Measurements from ENCODE around the gene CDH16. TPM values are rescaled to one million over a fixed set of nuclear protein-coding genes. Genes with fewer than 3 reads are reported as not detected.

CDH16 gene
- total RNA-seq, 2 donors from 2014 or later = not detected

DNA sequence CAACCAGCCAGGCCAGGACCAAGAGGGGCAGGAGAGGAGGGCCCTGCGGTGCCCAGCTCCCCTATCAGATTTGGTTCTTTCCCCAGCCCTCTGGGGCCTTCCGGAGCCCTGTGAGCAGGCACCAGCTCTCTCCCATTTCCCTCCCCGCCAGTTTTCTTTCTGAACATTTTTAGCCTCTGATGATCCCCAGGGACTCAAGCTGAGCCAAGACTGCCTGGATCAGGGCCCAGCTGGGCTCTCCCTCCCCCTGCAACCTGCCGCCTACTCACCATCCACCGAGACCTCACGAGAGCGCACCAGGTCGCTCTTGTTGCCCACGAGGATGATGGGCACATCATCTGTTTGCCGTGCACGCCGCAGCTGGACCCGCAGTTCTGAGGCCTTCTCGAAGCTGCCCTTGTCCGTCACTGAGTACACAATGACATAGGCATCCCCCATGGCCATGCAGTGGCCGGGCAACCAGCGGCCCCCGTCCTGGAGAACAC, 4.6 kb upstream of the CDH16 start:
- TF ChIP-seq, protein P1, sequence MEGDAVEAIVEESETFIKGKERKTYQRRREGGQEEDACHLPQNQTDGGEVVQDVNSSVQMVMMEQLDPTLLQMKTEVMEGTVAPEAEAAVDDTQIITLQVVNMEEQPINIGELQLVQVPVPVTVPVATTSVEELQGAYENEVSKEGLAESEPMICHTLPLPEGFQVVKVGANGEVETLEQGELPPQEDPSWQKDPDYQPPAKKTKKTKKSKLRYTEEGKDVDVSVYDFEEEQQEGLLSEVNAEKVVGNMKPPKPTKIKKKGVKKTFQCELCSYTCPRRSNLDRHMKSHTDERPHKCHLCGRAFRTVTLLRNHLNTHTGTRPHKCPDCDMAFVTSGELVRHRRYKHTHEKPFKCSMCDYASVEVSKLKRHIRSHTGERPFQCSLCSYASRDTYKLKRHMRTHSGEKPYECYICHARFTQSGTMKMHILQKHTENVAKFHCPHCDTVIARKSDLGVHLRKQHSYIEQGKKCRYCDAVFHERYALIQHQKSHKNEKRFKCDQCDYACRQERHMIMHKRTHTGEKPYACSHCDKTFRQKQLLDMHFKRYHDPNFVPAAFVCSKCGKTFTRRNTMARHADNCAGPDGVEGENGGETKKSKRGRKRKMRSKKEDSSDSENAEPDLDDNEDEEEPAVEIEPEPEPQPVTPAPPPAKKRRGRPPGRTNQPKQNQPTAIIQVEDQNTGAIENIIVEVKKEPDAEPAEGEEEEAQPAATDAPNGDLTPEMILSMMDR (conservative IDR thresholded peaks at IDR 0.05) = no peak
- Histone ChIP-seq H3K4me3 (ENCODE audit: low read length) (no peak overlapping the region), H3K27ac (ENCODE audit: low read depth, low read length) (no peak overlapping the region), H3K27me3 (ENCODE audit: control insufficient read depth, insufficient read depth, low read length, poor library complexity, severe bottlenecking) (peaks cover 67% of the 10 kb centered on the region), H3K9me3 (ENCODE audit: control insufficient read depth, low read length) (no peaks in the 10 kb centered on the region), H3K9ac (ENCODE audit: extremely low read depth, low read length, poor library complexity, severe bottlenecking) (no peak overlapping the region), H3K4me1 (ENCODE audit: control insufficient read depth, insufficient read depth, low read length) (no peaks in the 10 kb centered on the region), H3K36me3 (ENCODE audit: control insufficient read depth, insufficient read depth, low read length) (no peaks in the 10 kb centered on the region)
- Mint-ChIP-seq H3K27ac (no peak overlapping the region), H3K4me1 (no peaks in the 10 kb centered on the region), H3K4me3 (no peak overlapping the region), H3K36me3 (ENCODE audit: low read depth) (no peaks in the 10 kb centered on the region), H3K9me3 (no peaks in the 10 kb centered on the region), H3K27me3 (ENCODE audit: insufficient read depth) (peaks cover 77% of the 10 kb centered on the region)
- DNase-seq = no peak
- WGBS, 2 experiments (ENCODE audit: insufficient coverage in 1 of 2, insufficient read length in 1 of 2) = 87 to 91% methylated on average over 10 to 18 of the region's 18 CpGs

DNA sequence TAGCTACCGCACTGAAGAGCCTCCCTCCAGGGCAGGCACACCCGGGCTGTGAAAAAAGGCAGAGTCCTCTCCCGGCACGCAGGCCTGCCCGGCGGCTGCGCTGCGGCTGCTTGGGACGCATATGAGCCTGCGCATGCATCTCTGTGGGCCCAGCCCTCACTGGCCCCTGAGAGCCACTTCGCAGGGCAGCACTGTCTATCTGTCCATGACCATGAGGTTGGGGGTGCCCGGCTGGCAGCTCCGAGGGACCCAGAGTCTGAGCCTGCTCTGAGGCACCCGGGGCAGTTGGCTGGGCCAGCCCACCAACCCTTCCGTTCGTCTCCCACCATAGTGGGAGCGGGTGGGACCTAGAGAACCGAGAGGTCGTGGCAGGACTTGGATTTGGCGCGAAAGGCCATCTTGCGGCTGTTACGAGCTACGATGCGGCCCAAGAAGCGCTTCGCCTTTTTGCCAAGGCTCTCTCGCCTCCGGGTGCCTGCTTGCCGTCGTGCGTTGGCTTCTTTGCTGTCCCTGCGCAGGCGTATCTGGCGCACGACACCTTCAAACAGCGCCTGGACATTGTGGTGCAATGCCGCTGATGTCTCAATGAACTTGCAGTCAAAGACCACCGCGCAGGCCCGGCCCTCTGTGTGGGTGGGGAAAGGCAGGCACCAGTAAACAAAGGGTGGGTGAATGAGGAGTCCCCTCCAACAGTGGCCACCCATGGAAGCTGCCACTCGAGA, 3.2 kb upstream of the CDH16 start:
- no peaks in the 10 kb centered on the region for H3K4me1 Mint-ChIP-seq
- no peak overlapping the region for H3K4me3 Mint-ChIP-seq
- Histone ChIP-seq H3K9me3 (ENCODE audit: control insufficient read depth, low read length) (no peaks in the 10 kb centered on the region), H3K36me3 (ENCODE audit: control insufficient read depth, insufficient read depth, low read length) (no peaks in the 10 kb centered on the region), H3K4me3 (ENCODE audit: low read length) (no peak overlapping the region), H3K9ac (ENCODE audit: extremely low read depth, low read length, poor library complexity, severe bottlenecking) (no peak overlapping the region), H3K27me3 (ENCODE audit: control insufficient read depth, insufficient read depth, low read length, poor library complexity, severe bottlenecking) (peaks cover 59% of the 10 kb centered on the region), H3K27ac (ENCODE audit: low read depth, low read length) (no peak overlapping the region), H3K4me1 (ENCODE audit: control insufficient read depth, insufficient read depth, low read length) (no peaks in the 10 kb centered on the region)
- no peak for DNase-seq
- H3K27me3 Mint-ChIP-seq (ENCODE audit: insufficient read depth) = peaks cover 65% of the 10 kb centered on the region
- WGBS, 2 experiments (ENCODE audit: insufficient coverage in 1 of 2, insufficient read length in 1 of 2) = 92 to 95% methylated on average over 35 to 42 of the region's 42 CpGs
- TF ChIP-seq, protein P1 (conservative IDR thresholded peaks at IDR 0.05) = no peak
- H3K27ac Mint-ChIP-seq = no peak overlapping the region
- H3K36me3 Mint-ChIP-seq (ENCODE audit: low read depth) = no peaks in the 10 kb centered on the region
- no peaks in the 10 kb centered on the region for H3K9me3 Mint-ChIP-seq

DNA sequence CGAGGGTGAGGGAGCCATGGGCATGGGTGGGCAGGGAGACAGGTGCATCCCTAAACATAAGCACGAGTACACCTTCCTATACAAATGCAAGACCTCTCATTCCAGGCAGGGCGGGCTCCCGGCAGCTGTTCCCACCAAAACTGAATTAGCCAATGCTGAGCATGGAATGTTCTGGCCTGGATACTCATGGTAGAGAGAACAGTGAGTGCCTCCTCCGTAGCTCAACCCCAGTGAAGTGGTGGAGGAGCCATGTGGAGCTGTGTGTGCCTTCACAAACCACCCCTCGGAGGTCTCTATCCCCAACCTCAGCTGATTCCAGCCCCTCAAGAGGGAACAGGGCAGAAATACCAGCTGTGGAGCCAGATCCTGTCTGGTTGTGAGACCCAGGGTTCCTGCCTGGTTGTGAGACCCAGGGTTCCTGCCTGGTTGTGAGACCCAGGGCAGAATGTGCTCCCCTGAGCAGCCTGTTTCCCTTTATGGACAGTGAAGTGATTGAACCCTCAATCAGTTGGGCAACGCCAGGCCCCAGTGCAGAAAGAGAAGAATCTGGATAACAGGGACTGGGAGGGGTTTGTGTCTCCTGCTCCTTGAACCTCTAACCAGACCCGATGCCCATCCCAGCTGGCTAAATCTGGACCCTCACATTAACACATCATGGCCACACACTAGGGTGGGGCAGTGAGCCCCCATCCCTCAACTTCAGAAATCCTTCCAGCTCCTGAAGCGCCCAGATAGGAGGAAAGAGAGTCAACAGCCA, 2.4 kb upstream of the CDH16 start:
- no peak overlapping the region for H3K27ac Mint-ChIP-seq
- H3K4me1 ChIP-seq (ENCODE audit: control insufficient read depth, insufficient read depth, low read length) = no peaks in the 10 kb centered on the region
- H3K36me3 Mint-ChIP-seq (ENCODE audit: low read depth) = no peaks in the 10 kb centered on the region
- H3K9me3 ChIP-seq (ENCODE audit: control insufficient read depth, low read length) = no peaks in the 10 kb centered on the region
- peaks cover 52% of the 10 kb centered on the region for H3K27me3 ChIP-seq (ENCODE audit: control insufficient read depth, insufficient read depth, low read length, poor library complexity, severe bottlenecking)
- no peaks in the 10 kb centered on the region for H3K9me3 Mint-ChIP-seq
- no peaks in the 10 kb centered on the region for H3K4me1 Mint-ChIP-seq
- H3K9ac ChIP-seq (ENCODE audit: extremely low read depth, low read length, poor library complexity, severe bottlenecking) = no peak overlapping the region
- WGBS, 2 experiments (ENCODE audit: insufficient coverage in 1 of 2, insufficient read length in 1 of 2) = 85% methylated on average over 9 of the region's 9 CpGs; no CpG with 5 or more reads in 1 of the 2 experiments
- H3K4me3 Mint-ChIP-seq = no peak overlapping the region
- H3K4me3 ChIP-seq (ENCODE audit: low read length) = no peak overlapping the region
- no peak for DNase-seq
- TF ChIP-seq, protein P1 (conservative IDR thresholded peaks at IDR 0.05) = no peak
- H3K36me3 ChIP-seq (ENCODE audit: control insufficient read depth, insufficient read depth, low read length) = no peaks in the 10 kb centered on the region
- H3K27ac ChIP-seq (ENCODE audit: low read depth, low read length) = no peak overlapping the region
- H3K27me3 Mint-ChIP-seq (ENCODE audit: insufficient read depth) = peaks cover 63% of the 10 kb centered on the region

All from endodermal cell (in vitro differentiated cells).